Hematopoietic multipotent progenitor cell treated with erythropoietin and hydrocortisone succinate and interleukin-3 and kit ligand, for 8 days (in vitro differentiated cells): ENCODE results near the gene ZNF367.
A peak's percentile ranks its signal among the peaks of the same experiment; 100 is the strongest.
"Not testable (repeated sequence)": the region's sequence is repeated elsewhere in the genome, so short reads cannot be mapped to it uniquely, and the experiment has no call there.

Experiments used
- DNase-seq: peaks from one replicate; pipeline ENCODE4 v3.0.0-alpha.2; 2015

ZNF367 gene

GRCh38 chr9:96398582-96399324 is 19.4 kb downstream of the ZNF367 start:
- no peak for DNase-seq

GRCh38 chr9:96395964-96396363 is 22.2 kb downstream of the ZNF367 start:
- DNase-seq: no peak

- DNase-seq: no peak
Measured at GRCh38 chr9:96394832-96395496, 23.2 kb downstream of the ZNF367 start.

- no peak for DNase-seq
Measured at GRCh38 chr9:96392263-96392662, 25.9 kb downstream of the ZNF367 start.

GRCh38 chr9:96391021-96391765 is 27.0 kb downstream of the ZNF367 start:
- peak; percentile 27 for DNase-seq

- no peak for DNase-seq
Measured at GRCh38 chr9:96388144-96388543, 30.0 kb downstream of the ZNF367 start.

- no peak for DNase-seq
Measured at GRCh38 chr9:96386157-96386556, 32.0 kb downstream of the ZNF367 start.

- peak; percentile 34 for DNase-seq
Measured at GRCh38 chr9:96383165-96383942, 34.8 kb downstream of the ZNF367 start, which contains the start of gene SLC35D2. Gene SLC35D2, minus strand, starts transcription at chr9:96383711. Its CDS starts 77 bp downstream, at chr9:96383634.

- DNase-seq: no peak
Measured at GRCh38 chr9:96382839-96383164, 35.4 kb downstream of the ZNF367 start.

- DNase-seq: no peak
Measured at GRCh38 chr9:96382175-96382574, 36.0 kb downstream of the ZNF367 start.

GRCh38 chr9:96381696-96382095 is 36.5 kb downstream of the ZNF367 start:
- DNase-seq: no peak

GRCh38 chr9:96381125-96381524 is 37.0 kb downstream of the ZNF367 start:
- DNase-seq: no peak

- DNase-seq: no peak
Measured at GRCh38 chr9:96379461-96379860, 38.7 kb downstream of the ZNF367 start.

- no peak for DNase-seq
Measured at GRCh38 chr9:96378187-96378586, 40.0 kb downstream of the ZNF367 start.

GRCh38 chr9:96376891-96377874 is 41.0 kb downstream of the ZNF367 start:
- DNase-seq: no peak

GRCh38 chr9:96375507-96375906 is 42.7 kb downstream of the ZNF367 start:
- not testable (repeated sequence) for DNase-seq

GRCh38 chr9:96367943-96368342 is 50.2 kb downstream of the ZNF367 start:
- no peak for DNase-seq

GRCh38 chr9:96363175-96363967 is 54.8 kb downstream of the ZNF367 start:
- peak; percentile 79 for DNase-seq

- DNase-seq: not testable (repeated sequence)
Measured at GRCh38 chr9:96362119-96362518, 56.1 kb downstream of the ZNF367 start.

- DNase-seq: no peak
Measured at GRCh38 chr9:96361668-96362067, 56.5 kb downstream of the ZNF367 start.

- no peak for DNase-seq
Measured at GRCh38 chr9:96360976-96361375, 57.2 kb downstream of the ZNF367 start.
